HG03439 (cell line): ENCODE measurements around the gene NFE2L2.
"Not testable (repeated sequence)": the region's sequence is repeated elsewhere in the genome, so short reads cannot be mapped to it uniquely, and the experiment has no call there.

Source experiments
- ATAC-seq: cut with Tn5 transposase; IDR thresholded peaks from one replicate; pipeline ENCODE4 v1.9.1; 2021; ENCODE audit warnings: mild to moderate bottlenecking, moderate library complexity; ENCODE audit not compliant: unreplicated experiment

NFE2L2 gene

DNA sequence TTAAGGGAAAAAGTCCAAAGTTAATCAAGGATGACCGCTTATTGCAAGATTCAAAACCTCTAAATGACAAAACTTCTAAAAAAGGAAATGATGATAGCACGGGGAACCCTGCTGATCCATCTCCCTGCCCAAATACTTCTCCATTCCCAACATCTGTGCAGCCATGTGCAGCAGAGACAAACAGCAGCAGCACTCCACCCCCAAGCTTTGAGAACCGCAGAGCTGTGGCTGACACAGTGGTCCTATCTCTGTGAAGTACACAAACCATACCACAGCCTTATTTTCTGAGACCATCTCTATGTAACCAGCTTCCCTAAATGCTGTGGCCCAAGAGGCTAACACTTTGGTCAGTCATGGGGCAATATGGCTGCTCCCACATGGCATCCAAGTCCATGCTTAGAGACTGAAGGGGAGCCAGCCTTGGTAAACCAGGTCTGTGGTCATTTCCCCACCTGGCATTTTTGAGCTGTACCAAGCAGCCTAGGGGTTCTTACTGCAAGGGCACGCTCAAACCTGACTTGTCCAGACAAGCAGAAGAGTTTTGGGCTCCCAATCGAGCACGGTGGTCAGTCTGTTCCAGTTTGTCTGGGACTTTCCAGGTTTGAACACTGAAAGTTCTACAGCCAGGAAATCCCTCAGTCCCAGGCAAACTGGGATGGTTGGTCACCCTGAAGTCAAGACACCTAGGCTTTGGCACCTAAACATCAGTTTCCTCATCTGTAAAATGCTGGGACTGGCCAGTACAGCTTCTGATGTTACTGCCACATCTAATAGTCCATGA is 17.1 kb upstream of the NFE2L2 start:
- ATAC-seq: no peak

DNA sequence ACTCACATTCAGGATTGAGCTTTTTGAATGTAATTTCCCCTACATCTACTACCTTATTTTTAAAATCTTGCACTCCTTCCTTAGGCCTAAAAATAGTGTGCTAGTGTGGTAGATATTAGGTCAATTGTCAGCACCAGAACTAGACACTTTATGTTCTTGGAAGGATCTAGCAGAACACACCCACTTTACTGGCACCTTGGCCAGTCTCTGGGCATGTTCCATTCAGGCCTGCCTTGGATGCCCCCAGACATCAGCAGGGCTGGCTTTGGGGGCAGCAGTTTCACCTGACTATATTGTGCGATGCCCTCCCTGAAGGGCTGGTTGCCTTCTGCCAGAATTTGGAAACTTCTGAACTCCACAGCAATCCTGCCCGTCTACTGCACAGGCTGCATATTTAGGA is 15.3 kb upstream of the NFE2L2 start:
- ATAC-seq: no peak

DNA sequence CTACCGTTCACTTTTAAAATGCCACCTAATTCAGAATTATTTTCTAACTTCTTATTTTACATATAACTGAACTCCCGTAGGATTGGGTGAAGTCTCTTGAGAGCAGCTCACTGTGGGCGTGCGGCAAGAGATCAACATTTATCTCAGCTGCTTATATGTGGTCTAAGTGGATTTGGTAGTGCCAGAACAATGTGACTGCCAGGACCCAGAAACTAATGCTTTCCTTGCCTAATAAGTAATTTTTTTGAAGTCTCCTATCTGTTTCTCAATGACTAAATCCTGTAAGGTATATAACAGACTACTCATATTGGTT is 11.2 kb upstream of the NFE2L2 start:
- no peak for ATAC-seq

DNA sequence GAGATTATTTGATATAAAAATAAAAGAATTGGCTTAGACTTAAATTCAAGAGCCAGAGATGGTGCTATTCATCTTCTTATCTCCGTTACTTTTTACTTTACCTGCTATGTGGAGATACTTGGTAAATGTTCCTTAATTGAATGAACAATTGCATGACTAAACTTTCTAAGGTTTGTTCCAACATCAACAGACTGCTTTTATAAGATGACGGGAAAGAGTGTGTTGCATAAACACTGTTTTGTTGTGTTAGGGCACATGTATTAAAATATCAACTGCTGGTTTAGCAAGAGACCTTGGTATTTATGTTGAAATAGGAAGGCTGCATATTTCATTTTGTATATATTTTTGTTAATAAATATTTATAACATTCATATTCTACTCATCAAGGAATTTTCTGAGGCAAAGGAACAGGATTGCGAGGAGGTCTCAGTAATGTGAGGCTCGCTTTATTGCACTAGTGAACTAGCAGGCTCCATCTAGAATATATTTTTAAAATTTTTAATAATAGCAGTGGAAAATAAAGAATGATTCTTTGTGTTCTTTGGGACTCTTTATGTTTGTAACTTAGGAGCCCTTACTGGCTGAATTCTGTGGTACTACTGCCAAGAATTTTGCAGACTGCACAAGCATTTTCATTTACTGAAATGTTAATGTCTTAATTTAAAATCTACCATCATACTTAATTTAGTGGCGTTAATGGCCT is 10.7 kb upstream of the NFE2L2 start:
- ATAC-seq: no peak

DNA sequence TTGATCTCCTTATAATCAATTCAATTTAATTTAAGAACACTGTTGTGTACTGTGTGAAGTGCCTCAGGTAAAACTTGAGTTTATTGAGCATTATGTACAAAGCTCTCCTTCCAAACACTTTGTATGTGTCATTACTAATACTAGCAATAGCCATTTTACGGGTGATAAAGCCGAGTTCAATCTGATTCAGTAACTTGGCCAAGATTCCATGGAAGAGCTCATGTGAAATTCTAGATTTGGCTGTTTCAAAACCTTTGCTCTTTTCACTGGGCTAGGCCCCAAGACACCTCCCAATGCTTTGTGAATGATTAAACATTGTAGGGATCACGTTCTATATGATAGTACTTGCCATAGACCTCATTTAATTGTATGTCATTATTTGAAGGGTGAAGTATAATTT is 8.9 kb upstream of the NFE2L2 start:
- ATAC-seq: no peak

DNA sequence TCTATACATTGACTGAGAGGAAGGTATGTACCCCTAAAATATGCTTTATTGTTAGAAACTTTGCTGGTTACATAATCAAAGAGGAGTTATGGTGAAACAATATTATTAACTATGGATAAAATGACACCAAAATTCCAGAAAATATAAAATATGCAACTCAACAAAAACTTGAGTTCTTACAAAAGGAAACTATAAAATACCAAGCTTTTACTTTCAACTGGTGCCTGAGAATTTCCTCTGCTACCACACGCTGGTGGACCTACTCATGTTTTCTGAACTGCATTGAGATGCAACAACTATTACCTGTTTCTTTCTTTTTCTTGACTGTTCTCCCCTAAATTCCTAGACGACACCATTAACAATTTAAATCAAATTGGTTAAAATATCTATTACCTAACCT is 8.2 kb upstream of the NFE2L2 start:
- ATAC-seq: no peak

DNA sequence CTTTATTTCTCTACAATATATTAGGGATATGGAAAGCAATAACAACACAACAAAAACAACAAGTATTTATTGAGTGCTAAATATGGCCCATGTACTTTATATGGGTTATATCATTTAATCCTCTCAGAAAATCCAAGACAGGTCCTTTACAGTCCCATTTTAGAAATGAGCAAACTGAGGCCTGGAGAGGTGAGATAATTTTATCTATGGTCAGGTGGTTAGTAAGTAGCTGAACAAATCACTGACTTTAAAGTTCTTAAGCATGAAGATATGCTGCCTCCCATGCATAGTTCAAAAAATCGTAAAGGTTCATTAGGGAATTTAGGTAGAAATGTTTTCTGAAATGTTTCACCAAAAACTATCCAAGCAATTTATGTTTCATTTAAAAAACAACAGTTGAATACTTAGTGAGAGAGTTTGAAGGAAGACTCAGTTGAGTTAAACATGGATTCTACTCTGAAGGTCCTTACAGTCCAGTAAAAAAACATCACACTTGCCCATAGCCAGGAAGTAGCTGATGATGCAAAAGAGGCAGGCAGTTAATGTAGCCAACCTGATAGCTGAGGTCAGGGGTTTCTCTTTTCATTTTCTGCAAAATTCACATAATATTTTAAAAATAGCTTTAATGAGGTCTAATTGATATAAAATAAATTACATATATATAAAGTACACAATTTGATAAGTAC is 7.6 kb upstream of the NFE2L2 start:
- no peak for ATAC-seq

DNA sequence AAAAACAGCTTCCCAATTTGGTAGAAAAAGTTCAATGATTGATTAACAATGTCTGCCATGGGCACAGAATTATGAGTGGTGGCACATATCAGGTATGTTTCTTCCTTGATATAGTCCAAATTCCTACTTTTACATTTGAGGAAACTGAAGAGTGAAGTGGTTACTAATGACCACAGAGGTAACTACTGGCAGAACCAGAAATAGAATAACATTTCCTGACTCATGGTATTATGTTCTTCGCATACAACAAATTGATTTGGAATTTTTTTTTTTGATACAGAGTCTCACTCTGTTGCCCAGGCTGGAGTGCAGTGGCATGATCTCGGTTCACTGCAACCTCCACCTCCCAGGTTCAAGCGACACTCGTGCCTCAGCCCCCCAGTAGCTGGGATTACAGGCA is 6.0 kb upstream of the NFE2L2 start:
- ATAC-seq: no peak

DNA sequence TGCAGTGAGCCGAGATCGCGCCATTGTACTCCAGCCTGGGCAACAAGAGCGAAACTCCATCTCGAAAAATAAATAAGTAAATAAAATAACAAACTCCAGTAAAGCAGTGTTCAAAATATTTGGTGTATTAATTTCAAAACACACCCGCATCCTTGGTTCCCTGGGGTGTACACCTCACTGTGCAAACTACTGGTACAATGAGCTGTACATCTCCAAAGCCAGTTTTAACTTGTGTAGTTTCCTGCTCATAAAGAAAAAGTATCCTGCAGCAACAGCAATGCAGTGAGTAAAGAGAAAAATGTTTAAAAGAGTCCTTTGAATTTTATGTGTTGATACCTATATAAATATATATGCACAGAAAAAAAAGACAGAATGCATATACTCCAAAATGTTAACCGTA is 4.4 kb upstream of the NFE2L2 start:
- no peak for ATAC-seq

DNA sequence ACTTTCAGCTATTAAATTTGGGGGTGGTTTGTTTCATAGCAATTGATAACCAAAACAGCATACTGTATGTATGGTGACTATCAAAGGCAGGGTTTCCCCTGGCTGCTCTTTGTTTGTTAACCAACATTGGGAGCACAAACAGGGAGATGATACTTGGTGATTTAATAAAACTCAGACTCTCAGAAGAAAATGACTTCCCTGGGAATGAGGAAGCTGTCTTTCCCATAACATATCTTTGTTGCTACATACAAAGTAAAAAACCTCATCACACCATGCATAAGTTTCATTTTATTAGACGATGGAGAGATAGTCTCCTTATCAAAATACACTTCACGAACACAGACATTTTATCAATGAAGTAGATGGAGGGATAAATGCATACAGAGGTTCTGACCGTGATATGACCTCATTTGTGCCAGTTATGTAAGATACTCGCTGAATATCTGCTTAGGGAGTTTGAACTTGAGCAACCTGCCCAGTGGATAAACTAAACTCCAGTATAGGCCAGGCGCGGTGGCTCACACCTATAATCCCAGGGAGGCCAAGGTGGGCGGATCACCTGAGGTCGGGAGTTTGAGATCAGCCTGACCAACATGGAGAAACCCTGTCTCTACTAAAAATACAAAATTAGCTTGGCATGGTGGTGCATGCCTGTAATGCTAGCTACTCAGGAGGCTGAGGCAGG is 3.8 kb upstream of the NFE2L2 start:
- no peak for ATAC-seq

DNA sequence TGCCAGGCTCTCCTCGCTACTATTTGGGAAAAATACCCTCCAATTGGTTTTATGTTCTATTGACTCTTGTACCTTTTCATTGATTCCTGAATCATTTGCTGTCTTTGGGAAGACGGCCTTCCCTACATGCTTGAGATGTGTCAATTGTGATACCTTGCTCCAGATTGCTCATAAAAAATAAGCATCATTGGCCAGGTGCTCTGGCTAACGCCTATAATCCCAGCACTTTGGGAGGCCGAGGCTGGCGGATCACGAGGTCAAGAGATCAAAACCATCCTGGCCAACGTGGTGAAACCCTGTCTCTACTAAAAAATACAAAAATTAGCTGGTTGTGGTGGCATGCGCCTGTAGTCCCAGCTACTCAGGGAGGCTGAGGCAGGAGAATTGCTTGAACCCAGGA is 2.4 kb upstream of the NFE2L2 start:
- not testable (repeated sequence) for ATAC-seq

DNA sequence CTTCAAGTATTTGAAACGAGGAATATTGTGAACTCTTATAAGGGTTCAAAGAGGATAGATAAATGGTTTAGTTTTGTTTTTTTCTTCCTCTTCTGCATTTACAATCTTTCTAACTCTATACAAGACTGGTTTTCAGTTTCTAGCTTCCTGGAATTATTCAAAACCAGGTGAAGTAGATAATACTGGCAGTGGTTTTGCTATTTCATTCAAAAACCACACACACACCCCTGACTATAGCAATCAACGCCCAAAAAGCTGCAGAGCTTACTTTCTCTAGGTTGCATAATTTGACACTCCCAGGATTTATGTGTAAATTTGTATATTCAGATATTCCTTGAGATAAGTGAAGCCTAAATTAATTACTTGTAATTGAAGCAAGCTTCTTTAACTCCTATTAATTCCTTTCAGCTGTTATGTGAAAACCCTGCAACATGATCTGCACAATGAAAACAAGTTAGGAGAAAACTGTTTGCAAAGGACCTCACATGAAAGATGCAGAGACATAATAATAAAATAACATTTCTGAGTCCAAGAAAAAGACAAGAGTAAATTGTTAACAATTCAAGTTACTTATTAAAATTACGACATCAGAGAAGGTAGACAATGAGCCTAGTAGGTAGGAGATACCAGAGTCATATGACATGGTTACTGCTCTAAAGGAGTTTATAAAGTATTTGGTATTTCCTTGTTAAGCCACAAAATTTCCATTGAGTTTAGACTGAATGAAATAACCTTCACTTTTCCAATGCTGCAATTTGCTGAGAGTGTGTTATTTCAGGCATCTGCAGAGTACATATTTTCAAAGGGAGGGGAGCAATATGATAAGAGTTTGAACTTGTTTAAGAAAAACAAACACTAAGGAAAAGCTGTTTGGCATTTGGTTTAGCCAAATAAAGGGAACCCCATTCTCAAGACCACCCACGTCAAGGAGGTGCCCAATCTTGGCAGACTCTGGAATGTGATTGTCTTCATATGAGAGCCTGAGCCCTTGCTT is 1.6 kb upstream of the NFE2L2 start:
- no peak for ATAC-seq

DNA sequence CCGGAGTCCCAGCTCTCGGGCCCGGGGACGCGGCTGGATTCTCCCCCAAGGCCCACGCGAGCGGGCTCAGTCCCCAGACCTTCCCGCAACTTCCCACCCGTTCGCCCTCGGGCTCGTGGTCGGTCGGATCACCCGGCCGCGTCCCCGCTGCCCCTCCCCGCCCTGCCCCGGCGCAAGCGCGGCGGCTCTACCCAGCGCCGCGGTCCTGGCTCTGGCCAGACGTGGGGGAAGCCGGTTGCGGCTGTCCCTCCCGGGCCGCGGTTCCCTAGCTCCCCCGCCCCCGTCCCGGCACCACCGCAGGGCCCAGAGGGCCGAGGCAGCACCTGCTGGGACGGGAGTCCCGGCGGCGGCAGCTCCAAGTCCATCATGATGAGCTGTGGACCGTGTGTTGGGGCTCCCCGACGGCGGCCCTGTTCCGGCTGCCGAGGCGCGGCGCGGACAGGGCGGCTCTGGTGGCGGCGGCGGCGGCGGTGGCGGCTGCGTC is 276 bp downstream of the NFE2L2 start:
- no peak for ATAC-seq

DNA sequence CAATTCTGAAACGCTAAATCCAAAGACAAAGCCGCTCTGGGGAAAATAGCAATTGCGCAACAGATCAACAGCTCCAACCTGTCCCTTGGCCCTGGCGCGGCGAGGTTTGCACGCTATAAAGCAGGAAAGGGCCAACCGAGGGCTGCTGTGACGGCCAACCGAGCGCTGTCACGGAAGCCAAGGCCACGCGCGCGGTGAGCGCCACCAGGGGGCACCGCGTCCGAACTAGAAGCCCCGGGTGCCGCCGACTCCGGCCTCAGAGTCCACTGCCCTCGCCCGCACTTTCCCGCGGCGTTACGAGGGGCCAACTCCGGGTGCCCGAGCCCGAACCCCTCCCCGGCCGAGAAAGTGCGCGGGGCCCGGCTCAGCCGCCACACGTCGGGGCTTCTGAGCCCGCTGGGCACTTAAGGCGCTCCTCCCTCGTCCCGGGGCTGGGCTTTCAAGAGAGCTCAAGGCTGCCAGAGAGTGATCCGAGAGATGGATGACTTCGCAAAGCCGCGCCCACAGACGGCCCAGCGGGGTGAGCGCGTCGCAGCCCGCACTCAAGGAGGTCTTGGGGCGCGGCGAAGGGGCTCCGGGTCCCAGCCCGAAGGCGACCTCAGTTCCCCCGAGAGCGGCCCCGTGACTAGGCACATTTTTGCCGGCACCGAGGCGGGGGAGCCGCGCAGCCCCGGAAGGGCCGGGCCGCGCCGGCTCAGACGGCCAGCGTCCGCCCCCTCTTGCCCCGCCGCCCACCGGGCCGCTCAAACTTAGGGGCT is 897 bp downstream of the NFE2L2 start:
- ATAC-seq: peak; percentile 52

DNA sequence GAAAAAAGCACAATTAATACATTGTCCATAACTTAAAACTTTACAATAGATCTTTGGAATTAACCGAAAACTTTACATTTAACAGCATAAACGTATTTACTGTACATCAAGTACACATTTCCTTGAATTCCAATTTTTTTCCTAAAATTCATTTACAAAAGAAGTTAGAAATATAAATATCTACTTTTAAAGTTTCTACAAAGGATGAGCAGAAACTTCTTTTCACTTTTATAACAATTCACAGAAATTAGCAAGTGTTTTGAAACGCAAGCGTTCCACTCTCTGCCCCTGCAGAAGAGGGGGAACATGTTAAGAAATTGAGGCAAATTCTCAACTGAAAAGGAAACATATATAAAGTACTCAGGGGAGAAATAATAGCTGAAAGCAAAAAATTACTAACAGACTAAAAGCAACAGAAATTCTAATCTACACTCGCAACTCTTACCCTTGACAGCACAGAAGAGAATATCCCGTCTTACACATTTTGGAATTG is 1.5 kb downstream of the NFE2L2 start:
- no peak for ATAC-seq

DNA sequence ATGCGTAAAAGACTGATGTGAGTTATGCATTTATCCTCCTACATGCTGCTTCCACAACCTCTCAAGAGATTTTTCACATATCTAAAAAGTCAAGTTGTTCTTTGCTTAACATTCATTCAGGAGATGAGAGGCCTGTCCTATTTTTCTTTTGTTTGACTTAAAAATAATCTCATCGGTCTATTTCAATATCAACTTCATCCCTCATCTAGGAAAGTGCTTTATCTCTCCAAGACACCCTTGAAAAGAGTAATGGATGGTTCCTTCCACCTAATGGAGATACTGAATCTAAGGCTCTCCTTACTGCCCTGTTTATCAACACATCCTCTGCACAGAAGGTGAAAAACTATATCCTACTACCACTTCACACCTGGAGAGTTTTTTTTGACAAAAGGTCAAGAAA is 2.4 kb downstream of the NFE2L2 start:
- no peak for ATAC-seq

DNA sequence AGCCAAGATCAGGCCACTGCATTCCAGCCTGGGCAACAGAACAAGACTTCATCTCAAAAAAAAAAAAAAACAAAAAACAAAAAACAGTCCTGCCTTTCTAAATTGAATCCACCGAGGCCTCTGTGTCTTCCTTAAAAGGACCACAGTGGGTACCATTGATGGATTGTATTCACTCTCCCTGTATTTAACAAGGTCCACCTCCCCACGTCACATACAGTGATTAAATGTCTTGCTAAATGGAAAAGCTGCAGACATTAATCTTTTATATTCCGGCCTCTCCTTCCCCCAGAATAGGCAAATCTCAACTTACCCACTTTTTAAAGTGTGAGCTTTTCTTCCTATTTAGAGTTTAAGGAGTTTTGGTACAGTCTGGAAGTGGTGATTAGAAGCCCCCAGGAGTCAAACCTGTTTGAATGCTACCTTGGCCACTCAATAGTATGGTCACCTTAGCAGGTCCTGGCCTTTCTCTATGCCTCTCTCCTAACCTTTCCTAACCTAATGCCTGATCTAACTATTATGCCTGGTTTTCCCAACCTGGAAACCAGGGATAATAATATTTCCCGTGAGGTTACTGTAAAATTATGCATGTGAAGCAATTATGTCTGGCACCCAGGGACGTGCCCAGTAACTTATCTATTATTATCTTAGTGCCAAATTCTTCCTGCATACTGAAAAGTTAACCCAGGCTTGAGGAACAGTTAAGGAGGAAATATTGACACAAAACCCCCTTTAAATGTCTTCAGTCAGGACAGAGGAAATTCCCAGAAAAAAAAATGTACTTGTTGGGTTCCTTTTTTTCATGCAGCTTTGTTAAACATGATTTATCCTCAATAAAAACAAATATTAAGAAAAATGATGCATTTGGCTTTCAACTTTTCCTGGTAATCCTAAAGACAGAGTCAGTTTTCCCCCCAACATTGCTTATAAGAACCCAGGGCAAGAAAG is 3.1 kb downstream of the NFE2L2 start:
- no peak for ATAC-seq

DNA sequence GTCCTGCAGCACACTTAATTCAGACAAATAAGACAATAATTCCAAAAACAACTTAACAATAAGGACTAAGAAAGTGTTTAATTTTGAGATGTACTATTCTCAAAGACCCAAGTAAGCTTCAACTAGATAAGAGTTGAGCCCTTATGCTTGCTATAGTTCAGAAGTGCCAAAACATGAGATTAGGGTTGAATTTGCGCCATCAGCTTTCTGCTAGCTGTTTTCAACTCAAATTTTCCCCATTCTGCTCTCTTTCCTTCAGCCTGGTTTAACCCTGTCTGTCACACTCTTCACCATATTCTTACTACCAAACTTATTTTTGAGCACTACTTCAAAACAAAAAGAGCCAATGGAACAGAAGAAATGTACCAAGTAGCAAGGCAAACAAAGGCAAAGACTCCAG is 4.1 kb downstream of the NFE2L2 start:
- no peak for ATAC-seq
